ENCODE results near the gene MINDY1. TPM values are rescaled to one million over a fixed set of nuclear protein-coding genes. Genes with fewer than 3 reads are reported as not detected.

MINDY1 gene
- total and polyA plus RNA-seq, 12 donors = 6.0 to 37.5 (median 22.3) TPM

DNA sequence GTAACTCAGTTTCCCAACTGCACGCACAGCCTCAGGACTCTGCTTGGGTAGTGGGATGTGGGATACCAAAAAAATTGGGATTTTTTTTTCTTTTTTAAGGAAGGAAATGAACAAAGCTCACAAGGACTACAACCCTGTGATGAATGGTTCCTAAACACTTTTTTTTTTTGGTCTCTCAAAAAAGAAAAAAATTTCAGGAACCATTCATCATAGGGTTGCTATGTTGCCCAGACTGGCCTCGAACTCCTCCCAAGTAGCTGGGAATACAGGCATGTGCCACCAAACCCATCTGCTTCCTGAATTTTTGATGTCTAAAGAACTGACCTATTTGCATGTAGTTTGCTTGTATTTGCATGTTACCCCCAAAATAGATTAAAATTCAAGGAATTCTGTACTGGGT lies 6.8 kb downstream of the MINDY1 start:
- Histone ChIP-seq H3K9me3 (replicated peaks in 1 of 3) (no peaks in the 10 kb centered on the region), H3K27ac (no peak overlapping the region), H3K36me3 (replicated peaks in 1 of 2) (peaks cover 0 to 52% of the 10 kb centered on the region in 2 donors), H3K4me3 (no peak overlapping the region), H3K27me3 (no peaks in the 10 kb centered on the region), H3K4me1 (replicated peaks in 1 of 2) (peaks cover 9 to 36% of the 10 kb centered on the region in 2 donors)
- WGBS, 4 donors = 75 to 90% (median 78%) methylated on average over 2 of the region's 2 CpGs
- intact Hi-C loops (cut with DNase I) = no loop called here
- no peak for DNase-seq
- TF ChIP-seq POLR2A (IDR thresholded peaks at IDR 0.05) = no peak
- TF ChIP-seq, protein P1, sequence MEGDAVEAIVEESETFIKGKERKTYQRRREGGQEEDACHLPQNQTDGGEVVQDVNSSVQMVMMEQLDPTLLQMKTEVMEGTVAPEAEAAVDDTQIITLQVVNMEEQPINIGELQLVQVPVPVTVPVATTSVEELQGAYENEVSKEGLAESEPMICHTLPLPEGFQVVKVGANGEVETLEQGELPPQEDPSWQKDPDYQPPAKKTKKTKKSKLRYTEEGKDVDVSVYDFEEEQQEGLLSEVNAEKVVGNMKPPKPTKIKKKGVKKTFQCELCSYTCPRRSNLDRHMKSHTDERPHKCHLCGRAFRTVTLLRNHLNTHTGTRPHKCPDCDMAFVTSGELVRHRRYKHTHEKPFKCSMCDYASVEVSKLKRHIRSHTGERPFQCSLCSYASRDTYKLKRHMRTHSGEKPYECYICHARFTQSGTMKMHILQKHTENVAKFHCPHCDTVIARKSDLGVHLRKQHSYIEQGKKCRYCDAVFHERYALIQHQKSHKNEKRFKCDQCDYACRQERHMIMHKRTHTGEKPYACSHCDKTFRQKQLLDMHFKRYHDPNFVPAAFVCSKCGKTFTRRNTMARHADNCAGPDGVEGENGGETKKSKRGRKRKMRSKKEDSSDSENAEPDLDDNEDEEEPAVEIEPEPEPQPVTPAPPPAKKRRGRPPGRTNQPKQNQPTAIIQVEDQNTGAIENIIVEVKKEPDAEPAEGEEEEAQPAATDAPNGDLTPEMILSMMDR (IDR thresholded peaks at IDR 0.05) = no peak

DNA sequence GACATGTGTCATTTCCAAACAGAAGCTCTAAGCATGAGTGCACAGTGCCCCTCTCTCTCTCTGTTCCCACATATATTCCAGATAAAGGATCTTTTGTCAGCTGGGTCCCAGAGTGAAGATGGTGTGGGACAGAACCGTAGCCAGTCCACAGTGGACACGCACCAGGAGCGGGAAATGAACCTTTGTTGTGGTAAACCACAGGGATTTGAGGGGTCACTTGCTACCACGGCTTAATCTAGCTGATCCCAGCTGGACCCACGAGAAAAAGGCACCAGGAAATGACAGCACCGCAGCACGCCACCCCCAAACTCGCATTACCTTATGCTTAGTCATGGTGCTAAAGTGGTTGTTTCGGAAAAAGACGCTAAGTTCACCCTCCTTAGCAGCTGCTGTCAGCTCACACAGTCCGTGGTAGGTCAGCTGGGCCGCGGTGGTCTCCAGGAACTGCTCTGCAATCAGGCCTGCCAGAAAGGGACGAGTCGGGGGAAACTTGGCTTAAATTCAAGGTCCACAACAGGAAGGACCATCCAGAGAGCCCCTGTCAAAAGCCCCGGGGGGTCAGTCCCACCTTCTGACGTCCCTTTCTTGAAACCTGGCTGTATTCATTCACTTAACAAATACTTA lies 7.5 kb downstream of the MINDY1 start:
- Histone ChIP-seq H3K27ac (no peak overlapping the region), H3K4me3 (no peak overlapping the region), H3K4me1 (replicated peaks in 1 of 2) (peaks cover 7 to 29% of the 10 kb centered on the region in 2 donors), H3K27me3 (no peaks in the 10 kb centered on the region), H3K9me3 (replicated peaks in 1 of 3) (no peaks in the 10 kb centered on the region), H3K36me3 (replicated peaks in 1 of 2) (peaks cover 0 to 52% of the 10 kb centered on the region in 2 donors)
- intact Hi-C loops (cut with DNase I) = no loop called here
- WGBS, 4 donors = 69 to 80% (median 71%) methylated on average over 13 to 17 of the region's 17 CpGs
- no peak for DNase-seq
- TF ChIP-seq, protein P1 (IDR thresholded peaks at IDR 0.05) = no peak
- no peak for TF ChIP-seq POLR2A (IDR thresholded peaks at IDR 0.05)

DNA sequence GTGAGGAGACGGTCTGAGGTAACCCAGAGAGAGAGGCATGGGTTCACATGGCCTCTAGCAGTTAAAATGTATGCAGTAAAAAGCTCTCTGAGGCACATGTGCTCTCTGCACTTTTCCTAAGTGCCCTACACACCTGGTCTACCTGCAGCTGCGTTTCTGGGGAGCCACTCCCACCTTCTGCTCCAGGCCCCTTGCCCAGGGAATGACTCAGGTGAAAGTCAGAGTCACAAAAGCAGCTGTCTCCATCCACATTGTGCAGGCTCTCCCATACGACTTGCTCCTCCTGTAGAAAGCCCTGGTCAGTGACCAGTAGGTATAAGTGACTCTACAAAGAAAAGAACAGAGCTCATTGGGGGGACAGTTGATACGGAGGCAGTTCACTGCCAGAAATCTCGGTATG lies 8.8 kb downstream of the MINDY1 start:
- Histone ChIP-seq H3K36me3 (replicated peaks in 1 of 2) (peaks cover 0 to 51% of the 10 kb centered on the region in 2 donors), H3K27me3 (no peaks in the 10 kb centered on the region), H3K9me3 (replicated peaks in 1 of 3) (no peaks in the 10 kb centered on the region), H3K4me3 (no peak overlapping the region), H3K27ac (no peak overlapping the region), H3K4me1 (replicated peaks in 1 of 2) (peaks cover 7 to 17% of the 10 kb centered on the region in 2 donors)
- 65 to 92% (median 71%) methylated on average over 4 to 5 of the region's 5 CpGs for WGBS, 4 donors
- intact Hi-C loops (cut with DNase I) = no loop called here
- TF ChIP-seq, protein P1 (IDR thresholded peaks at IDR 0.05) = no peak
- no peak for TF ChIP-seq POLR2A (IDR thresholded peaks at IDR 0.05)
- DNase-seq = no peak

DNA sequence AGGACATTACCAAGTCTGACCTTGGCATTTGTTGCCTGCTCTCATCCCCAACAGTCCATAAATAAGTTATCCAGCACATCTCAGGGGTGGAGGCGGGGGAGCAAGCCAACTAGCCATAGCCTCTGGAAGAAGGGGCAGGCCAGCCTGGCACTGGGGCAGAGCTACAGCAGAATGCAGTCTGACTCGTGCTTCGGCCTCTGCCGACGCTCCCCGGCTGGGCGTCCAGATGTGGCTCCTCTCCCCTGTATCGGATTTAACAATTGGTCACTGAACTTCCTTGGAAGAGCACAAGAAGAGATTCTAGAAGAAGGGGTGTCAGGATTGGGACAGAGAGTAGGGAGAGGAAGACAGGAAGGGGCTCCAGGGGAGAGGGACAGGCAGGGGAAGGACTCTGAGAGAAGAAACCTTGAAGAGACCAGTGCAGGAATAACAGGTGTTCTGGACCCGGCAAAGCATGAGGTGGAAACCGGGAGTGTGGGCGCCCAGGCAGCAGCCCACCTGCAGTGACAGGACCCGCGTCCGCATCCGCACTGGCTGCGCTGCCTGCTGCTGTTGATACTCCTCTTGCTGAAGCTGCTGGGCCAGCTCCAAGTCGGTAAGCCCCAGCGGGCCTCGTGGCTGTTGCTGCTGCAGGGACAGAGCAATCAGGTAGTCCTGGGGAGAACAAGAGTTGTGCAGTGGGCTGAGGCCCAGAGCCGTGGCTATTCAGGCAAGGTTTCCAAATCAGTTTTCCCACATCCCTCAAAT lies 9.4 kb downstream of the MINDY1 start:
- Histone ChIP-seq H3K36me3 (replicated peaks in 1 of 2) (peaks cover 0 to 45% of the 10 kb centered on the region in 2 donors), H3K27me3 (no peaks in the 10 kb centered on the region), H3K4me3 (no peak overlapping the region), H3K9me3 (replicated peaks in 1 of 3) (no peaks in the 10 kb centered on the region), H3K27ac (no peak overlapping the region), H3K4me1 (replicated peaks in 1 of 2) (peaks cover 7 to 10% of the 10 kb centered on the region in 2 donors)
- TF ChIP-seq POLR2A (IDR thresholded peaks at IDR 0.05) = no peak
- intact Hi-C loops (cut with DNase I) = no loop called here
- no peak for DNase-seq
- WGBS, 4 donors = 77 to 86% (median 82%) methylated on average over 19 to 20 of the region's 20 CpGs

Data from adrenal gland (tissue), 12 donors.